Mesenteric fat pad (tissue), 1 donor: ENCODE results near the gene ATG10. TPM values are rescaled to one million over a fixed set of nuclear protein-coding genes. Genes with fewer than 3 reads are reported as not detected.

Source experiments
- DNase-seq: peaks from one replicate; pipeline ENCODE4 v3.0.0-alpha.2; 2020; ENCODE audit warnings: low spot score
- total RNA-seq: library from RNA; stranded (reverse); fragmentation: NEBNext Ultra II Directional; extraction: Animal tissue kit (Norgen Biotek cat#: 25700); gene quantifications from one replicate; pipeline ENCODE4 v1.2.1, GENCODE V29; 2021
- donor health status: DM: yes; HTN: yes; CAD: no.

The ATG10 gene
- total RNA-seq, 1 donor from 2014 or later, result 4.9 TPM

- DNase-seq, result no peak
These were observed 192.6 kb downstream of the ATG10 start for GRCh38 chr5:82164176-82164976.

DNA sequence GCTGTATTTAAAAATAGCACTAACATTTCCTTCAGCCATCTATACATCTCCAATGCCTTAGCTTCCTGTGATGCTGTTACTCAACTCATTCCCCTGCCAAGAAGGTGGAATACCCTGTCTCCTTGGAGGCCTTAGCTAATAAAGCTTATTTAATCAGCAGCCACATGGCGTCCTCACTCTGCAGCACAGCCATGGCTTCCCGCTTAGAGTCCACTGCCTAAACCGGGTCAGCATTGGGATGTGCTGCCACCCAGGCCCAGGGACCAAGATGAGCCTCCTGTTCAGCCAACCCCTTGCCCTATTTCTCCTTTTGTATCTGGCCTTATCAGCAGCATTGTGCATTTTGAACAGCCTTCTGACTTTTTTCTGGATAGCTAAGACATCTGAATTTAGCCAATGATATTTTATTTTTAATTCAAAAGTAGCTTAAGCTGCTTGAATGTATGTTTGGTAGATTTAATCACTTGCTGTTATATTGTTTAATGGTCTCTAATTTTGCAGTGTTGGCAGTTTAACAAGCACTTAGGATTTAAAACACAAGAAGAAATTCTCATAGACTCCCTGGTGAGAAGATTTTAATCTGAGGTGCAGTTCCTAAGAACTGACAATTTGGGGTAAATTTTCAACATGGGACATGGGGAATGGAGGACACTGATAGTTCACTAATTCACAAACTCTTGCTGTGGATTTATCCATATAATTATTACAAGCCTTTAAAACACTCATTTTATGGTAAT is 193.3 kb downstream of the ATG10 start:
- DNase-seq, result no peak

DNA sequence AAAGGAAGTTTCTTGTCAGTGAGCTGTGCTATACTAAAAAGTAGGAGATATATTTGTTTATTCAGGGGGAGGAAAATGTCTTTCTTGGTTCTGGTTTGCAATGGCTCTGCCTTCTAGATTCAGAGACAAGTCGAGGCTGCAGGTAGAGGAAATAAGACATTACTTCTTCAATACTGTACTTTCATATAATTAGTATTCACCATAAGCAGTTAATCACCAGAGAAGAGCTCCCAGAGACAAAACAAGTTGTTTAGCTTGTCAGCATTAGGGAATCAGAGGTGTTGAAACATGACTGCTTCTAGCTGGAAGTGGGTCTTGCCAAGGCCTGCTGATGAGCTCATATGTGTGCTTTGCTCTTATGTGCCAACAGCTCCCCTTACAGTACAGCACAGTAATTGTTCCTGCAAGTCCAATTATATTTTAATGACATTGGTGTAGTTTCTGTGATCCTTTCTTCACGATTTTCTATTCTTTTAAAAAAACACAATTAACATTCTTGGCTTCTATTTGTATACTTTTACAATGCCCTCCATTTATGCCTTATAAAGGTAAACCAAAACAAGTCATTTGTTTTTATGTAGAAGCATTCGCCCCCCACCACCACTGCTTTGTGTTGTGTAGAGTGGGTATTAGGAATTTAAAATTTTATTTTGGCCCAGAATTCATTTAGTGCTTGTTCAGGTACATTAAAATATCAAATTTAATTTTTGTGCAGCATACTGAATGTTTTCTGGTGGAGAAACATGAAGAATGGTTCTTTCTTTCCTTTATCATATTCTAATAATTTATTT is 194.1 kb downstream of the ATG10 start:
- no peak for DNase-seq

- DNase-seq, result no peak
These were observed 195.6 kb downstream of the ATG10 start for GRCh38 chr5:82167372-82167935.

DNA sequence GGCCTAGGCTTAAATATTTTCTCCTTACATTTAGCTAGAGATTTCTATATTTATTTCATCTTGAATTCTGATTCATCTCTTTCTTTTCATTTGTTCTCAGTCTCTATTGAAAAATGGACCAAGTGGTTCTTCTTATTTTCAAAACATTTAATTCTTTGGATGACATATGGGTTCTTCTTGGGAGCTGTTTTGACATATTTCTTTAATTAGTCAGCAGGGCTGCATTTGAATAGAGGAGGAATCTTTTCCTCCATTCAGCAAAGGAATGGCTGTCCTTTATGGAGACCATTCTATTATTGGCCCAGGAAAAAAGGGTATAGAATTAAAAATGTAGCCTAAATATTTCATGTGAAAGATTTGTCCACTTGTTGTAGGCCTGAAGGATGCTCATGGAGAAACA is 196.5 kb downstream of the ATG10 start:
- no peak for DNase-seq

GRCh38 chr5:82169892-82170291 is 198.1 kb downstream of the ATG10 start:
- DNase-seq, result no peak

- DNase-seq, result no peak
These were observed 202.5 kb downstream of the ATG10 start for GRCh38 chr5:82174128-82174918.

DNA sequence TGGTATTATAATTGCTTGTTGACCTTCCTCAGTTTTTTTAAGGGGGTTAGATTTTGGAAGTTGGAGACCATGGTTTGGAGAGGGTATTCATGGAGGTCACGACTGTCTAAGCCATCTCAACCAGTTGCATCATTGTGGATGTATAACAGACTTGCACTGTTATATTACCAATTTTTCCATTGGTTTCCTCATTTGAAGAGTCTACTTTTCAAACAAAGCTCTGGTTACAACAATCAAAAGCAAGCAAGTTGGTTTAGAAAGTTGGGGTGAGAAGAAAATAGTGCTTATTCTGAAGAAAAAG is 203.0 kb downstream of the ATG10 start:
- DNase-seq, result no peak

- no peak for DNase-seq
These were observed 204.4 kb downstream of the ATG10 start for GRCh38 chr5:82176115-82176814.

DNA sequence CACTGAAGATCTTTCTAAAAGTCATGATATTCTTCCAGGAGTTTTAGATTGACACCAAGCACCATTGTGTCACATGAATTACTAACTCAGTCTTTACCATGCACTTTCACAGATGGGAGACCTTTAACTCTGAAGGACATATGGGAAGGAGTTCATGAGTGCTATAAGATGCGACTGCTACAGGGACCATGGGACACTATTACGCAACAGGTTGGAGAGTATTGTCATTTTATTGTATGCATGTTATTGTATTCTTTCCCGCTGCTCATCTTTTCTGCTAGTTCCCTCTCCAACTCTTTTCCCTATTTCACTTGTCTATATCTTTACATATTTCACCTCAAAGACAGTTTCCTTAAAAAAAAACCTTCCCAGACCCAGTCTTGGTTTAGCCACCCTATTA is 206.6 kb downstream of the ATG10 start:
- DNase-seq, result no peak

- DNase-seq, result no peak
These were observed 210.8 kb downstream of the ATG10 start for GRCh38 chr5:82182662-82183061.

GRCh38 chr5:82183828-82184227 is 212.0 kb downstream of the ATG10 start:
- DNase-seq, result no peak

GRCh38 chr5:82185851-82186250 is 214.0 kb downstream of the ATG10 start:
- no peak for DNase-seq

DNA sequence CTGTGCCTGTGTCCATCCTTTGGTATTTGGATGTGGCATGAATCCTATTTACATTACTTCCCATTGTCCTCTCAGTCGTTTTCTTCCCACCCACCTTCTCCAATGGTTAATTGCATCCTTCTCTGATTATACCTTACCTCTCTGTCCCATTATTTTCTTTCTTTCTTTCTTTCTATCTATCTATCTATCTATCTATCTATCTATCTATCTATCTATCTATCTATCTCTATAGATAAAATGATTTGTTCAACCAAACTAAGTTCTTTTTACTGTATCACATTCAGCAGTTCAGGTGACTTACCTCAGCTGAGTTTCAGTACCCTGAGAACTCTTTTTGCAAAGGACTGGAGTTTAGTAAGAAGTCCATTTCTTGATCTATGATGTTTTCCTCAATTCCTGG is 225.7 kb downstream of the ATG10 start:
- DNase-seq, result no peak

DNA sequence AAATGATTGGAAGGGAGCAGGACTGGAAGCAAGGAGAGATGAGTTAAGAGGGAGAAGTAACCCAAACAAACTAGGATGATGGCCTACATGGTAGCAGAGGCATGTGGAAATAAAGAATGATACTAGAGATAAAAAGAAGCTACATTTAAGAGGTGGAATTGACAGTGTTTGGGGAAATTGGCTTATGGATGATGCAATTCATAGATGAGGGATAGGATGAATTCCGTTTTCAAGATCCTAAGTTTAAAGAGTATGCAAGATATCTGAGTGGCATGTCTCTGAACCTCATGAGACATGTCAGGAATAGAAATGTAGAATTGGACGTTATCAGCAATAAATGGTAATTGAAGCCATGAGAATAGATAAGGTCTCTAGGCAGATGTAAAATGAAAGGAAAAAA is 232.7 kb downstream of the ATG10 start:
- DNase-seq, result no peak

DNA sequence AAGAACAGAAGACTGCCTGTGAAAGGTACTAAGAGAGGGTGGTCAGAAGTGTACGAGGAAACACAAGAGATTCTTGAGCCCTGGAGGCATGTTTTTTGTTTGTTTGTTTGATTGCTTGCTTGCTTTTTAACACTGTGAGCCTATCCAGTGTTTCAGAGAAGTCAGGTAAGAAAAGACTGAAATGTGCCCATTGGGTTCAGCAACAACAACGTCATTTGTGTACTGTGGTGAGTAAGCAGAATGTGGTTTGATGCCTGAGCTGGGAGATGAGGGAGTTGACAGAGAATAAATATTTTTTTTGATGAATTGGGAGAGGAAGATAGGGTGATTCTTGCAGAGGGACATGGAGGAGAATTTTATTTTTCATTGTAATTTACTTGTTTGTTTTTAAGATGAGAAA is 233.2 kb downstream of the ATG10 start:
- DNase-seq, result no peak

DNA sequence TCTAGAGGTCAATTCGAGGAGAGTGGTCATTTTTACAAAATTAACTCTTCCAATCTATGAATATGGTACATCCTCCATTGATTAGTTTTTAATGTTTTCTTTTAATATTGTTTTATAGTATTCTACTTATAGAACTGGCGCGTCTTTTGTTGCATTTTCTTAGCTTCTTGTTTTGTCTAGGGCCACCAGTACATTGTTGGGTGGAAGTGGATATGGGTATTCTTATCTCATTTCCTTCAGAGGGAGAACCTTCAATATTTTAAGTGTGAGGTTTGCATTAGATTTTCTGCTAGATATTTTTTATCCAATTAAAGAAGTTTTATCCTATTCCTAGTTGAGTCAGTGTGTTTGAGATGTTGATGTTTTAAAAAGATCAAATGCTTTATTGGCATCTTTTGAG is 236.5 kb downstream of the ATG10 start:
- DNase-seq, result no peak

- no peak for DNase-seq
These were observed 240.2 kb downstream of the ATG10 start for GRCh38 chr5:82211855-82212572.

- no peak for DNase-seq
These were observed 246.1 kb downstream of the ATG10 start for GRCh38 chr5:82217917-82218316.
